Parathyroid adenoma (tissue), 2 donors: ENCODE data around the gene CEP250.

Source experiments
- H2AFZ ChIP-seq: fragments of 300-600 bp; sonication (generic); one replicate; pipeline ENCODE4 v1.7.0; 2017; ENCODE audit warnings: antibody characterized with exemption, mild to moderate bottlenecking
- H3K27ac ChIP-seq: fragments of 300-600 bp; sonication (generic); one replicate; pipeline ENCODE4 v1.7.0; 2017
- H3K27me3 ChIP-seq: fragments of 300-600 bp; sonication (generic); one replicate; pipeline ENCODE4 v1.7.0; 2017; ENCODE audit warnings: low read length; ENCODE audit not compliant: control insufficient read depth, insufficient read depth
- H3K36me3 ChIP-seq: fragments of 300-600 bp; sonication (generic); one replicate; pipeline ENCODE4 v1.7.0; 2017; ENCODE audit warnings: low read length; ENCODE audit not compliant: control insufficient read depth, insufficient read depth
- H3K4me1 ChIP-seq: fragments of 300-600 bp; sonication (generic); one replicate; pipeline ENCODE4 v1.7.0; 2017; ENCODE audit warnings: control low read depth
- H3K4me2 ChIP-seq: fragments of 300-600 bp; sonication (generic); one replicate; pipeline ENCODE4 v1.7.0; 2017; ENCODE audit warnings: low read length
- H3K4me3 ChIP-seq: fragments of 300-600 bp; sonication (generic); one replicate; pipeline ENCODE4 v1.7.0; 2017; ENCODE audit warnings: low read depth, low read length
- H3K79me2 ChIP-seq: fragments of 300-600 bp; sonication (generic); one replicate; pipeline ENCODE4 v1.7.0; 2017; ENCODE audit warnings: control low read depth
- H3K9ac ChIP-seq: fragments of 300-600 bp; sonication (generic); one replicate; pipeline ENCODE4 v1.7.0; 2017; ENCODE audit warnings: mild to moderate bottlenecking
- H3K9me3 ChIP-seq: fragments of 300-600 bp; sonication (generic); one replicate; pipeline ENCODE4 v1.7.0; 2017; ENCODE audit warnings: low read length; ENCODE audit not compliant: control insufficient read depth
- CTCF ChIP-seq: fragments of 300-600 bp; sonication (generic); IDR thresholded peaks from one replicate; pipeline ENCODE4 v1.7.0; 2017; ENCODE audit warnings: antibody characterized with exemption, mild to moderate bottlenecking
- donor health status: primary hyperparathyroidism.

Gene CEP250

GRCh38 chr20:35468671-35469334 is 13.4 kb downstream of the CEP250 start:
- H3K36me3 ChIP-seq: no peaks in the 10 kb centered on the region
- H3K27me3 ChIP-seq: no peaks in the 10 kb centered on the region
- no peaks in the 10 kb centered on the region for H3K79me2 ChIP-seq
- no peak for TF ChIP-seq CTCF
- no peak overlapping the region for H2AFZ ChIP-seq
- H3K9ac ChIP-seq: no peak overlapping the region
- no peak overlapping the region for H3K27ac ChIP-seq
- no peaks in the 10 kb centered on the region for H3K9me3 ChIP-seq
- H3K4me3 ChIP-seq: no peak overlapping the region
- peaks cover 3% of the 10 kb centered on the region for H3K4me1 ChIP-seq
- H3K4me2 ChIP-seq: no peak overlapping the region

GRCh38 chr20:35472209-35472608 is 16.8 kb downstream of the CEP250 start:
- Histone ChIP-seq H3K4me2 (no peak overlapping the region), H3K36me3 (no peaks in the 10 kb centered on the region)
- TF ChIP-seq CTCF: no peak

GRCh38 chr20:35473684-35474083 is 18.3 kb downstream of the CEP250 start:
- Histone ChIP-seq H3K9me3 (no peaks in the 10 kb centered on the region), H3K27ac (no peak overlapping the region), H3K36me3 (no peaks in the 10 kb centered on the region), H3K4me1 (no peaks in the 10 kb centered on the region), H3K4me3 (no peak overlapping the region), H3K4me2 (no peak overlapping the region), H3K27me3 (no peaks in the 10 kb centered on the region), H3K9ac (no peak overlapping the region), H2AFZ (no peak overlapping the region), H3K79me2 (no peaks in the 10 kb centered on the region)
- no peak for TF ChIP-seq CTCF

More at GRCh38 chr20:35472209-35472608, 16.8 kb downstream of the CEP250 start:
- H3K79me2 ChIP-seq: no peaks in the 10 kb centered on the region
- H3K4me1 ChIP-seq: peaks cover 3% of the 10 kb centered on the region
- H3K27me3 ChIP-seq: no peaks in the 10 kb centered on the region
- H3K4me3 ChIP-seq: no peak overlapping the region
- no peak overlapping the region for H2AFZ ChIP-seq
- no peak overlapping the region for H3K27ac ChIP-seq
- H3K9me3 ChIP-seq: no peaks in the 10 kb centered on the region
- H3K9ac ChIP-seq: no peak overlapping the region

DNA sequence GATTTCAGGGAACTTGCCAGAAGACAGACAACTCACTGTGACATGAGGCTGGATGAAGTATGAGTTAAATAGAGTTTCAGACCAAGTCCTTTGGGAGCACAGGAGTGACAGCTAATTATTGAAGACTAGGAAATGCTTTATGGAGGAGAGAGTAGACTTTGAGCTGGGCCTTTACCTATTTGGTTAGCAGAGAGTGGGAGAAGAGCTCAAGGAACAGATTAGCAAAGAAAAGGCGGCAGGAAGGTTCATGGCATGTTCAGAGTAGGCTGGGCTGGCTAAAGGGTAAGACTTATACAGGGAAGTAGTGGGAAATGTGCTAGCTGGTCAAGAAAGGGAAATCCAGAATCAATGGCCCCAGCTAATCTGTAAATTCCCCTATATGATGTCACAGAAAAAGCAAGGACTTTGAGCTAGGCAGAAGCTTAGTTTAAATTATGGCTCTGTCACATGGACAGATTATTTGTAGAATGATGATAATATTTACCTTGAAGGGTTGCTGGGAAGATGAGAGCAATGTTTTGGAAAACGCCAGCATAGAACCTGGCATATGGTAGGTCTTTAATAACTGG is 19.0 kb downstream of the CEP250 start:
- Histone ChIP-seq H3K4me1 (no peaks in the 10 kb centered on the region), H2AFZ (no peak overlapping the region), H3K4me2 (no peak overlapping the region), H3K27me3 (no peaks in the 10 kb centered on the region), H3K79me2 (no peaks in the 10 kb centered on the region), H3K27ac (no peak overlapping the region), H3K36me3 (no peaks in the 10 kb centered on the region), H3K9me3 (no peaks in the 10 kb centered on the region), H3K9ac (no peak overlapping the region), H3K4me3 (no peak overlapping the region)
- no peak for TF ChIP-seq CTCF

DNA sequence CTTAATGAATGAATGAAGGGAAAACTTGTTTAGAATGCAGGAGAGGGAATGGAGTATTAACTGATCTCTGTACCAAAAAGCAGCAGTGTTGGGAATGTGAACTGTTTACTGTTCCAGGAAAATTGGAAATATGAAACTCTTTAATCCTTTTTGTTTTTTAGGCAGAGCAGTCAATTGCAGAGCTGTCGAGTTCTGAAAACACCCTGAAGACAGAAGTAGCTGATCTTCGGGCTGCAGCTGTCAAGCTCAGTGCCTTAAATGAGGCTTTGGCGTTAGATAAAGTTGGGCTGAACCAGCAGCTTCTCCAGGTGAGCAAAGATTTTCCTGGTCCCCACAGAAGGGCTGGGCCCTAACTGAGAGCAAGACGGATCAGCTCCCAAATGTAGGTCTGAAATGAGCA is 20.9 kb downstream of the CEP250 start:
- no peak overlapping the region for H3K9ac ChIP-seq

More for the DNA sequence above, 20.9 kb downstream of the CEP250 start:
- H3K9me3 ChIP-seq: no peaks in the 10 kb centered on the region
- H2AFZ ChIP-seq: no peak overlapping the region
- H3K27ac ChIP-seq: no peak overlapping the region
- H3K4me3 ChIP-seq: no peak overlapping the region
- no peaks in the 10 kb centered on the region for H3K36me3 ChIP-seq
- no peaks in the 10 kb centered on the region for H3K79me2 ChIP-seq
- H3K4me2 ChIP-seq: no peak overlapping the region
- no peaks in the 10 kb centered on the region for H3K27me3 ChIP-seq
- no peak for TF ChIP-seq CTCF
- no peaks in the 10 kb centered on the region for H3K4me1 ChIP-seq
